ENCODE results near the gene RYR3.

The RYR3 gene

GRCh38 chr15:33393546-33393945, 82.8 kb downstream of the RYR3 start:
- no peak for DNase-seq

- DNase-seq: no peak
Measured at GRCh38 chr15:33395321-33395720, 84.6 kb downstream of the RYR3 start.

DNA sequence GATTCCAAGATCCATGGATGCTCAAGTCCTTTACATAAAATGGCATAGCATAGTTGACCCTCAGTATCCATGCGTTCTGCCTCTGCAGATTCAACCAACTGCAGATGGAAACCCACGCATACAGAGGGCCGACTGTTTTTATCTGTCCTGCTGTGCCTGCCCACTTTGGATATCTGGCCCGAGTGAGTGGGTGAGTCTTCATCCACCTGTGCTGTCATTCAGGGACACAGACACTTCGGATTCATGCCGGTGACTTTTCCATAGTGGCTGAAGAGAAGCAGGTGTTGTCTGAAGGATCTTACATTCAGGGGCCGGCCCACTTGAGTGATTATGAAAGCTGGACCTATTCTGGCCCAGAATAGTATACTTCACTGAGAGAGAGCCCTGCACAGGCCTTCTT, 85.1 kb downstream of the RYR3 start:
- DNase-seq: no peak

GRCh38 chr15:33396475-33396874, 85.7 kb downstream of the RYR3 start:
- DNase-seq: no peak

DNA sequence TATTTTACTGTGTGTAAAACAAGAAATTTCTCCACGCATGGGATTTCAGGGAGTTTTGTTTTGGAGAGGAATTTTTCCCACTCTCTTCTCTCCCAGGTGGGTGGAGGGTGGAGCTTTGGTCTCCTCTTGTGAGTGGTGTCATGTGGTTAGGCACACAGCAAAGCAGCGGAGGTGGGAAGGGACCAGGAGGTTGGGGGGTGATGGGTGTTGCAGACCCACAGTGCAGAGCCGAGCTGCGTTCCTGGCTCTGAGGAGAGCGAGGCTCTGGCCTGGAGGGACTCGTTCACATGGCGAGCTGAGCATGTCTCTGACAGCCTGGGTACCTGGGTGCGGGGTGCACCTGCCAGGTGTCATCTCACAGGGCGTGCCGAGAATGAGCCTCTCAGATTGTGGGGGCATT, 87.8 kb downstream of the RYR3 start:
- DNase-seq: no peak

DNA sequence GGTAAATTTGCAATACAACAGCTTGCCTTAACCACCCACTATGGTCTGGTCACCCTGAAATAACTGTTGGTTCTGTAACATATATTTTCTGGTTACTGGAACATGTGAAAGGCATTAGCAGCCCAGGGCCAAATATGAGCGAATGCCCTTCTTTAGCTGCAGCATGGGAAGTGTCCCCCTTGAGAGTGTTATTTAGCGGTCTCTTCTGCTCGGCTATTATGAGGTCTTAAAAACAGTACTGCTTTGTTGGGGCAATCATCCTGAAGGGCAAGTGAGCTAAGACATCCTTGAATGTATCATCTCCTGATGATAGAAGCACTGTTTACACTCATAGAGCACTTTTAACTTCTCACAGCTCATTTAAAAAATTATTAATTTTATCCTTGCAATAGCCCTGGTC, 90.2 kb downstream of the RYR3 start:
- no peak for DNase-seq

DNA sequence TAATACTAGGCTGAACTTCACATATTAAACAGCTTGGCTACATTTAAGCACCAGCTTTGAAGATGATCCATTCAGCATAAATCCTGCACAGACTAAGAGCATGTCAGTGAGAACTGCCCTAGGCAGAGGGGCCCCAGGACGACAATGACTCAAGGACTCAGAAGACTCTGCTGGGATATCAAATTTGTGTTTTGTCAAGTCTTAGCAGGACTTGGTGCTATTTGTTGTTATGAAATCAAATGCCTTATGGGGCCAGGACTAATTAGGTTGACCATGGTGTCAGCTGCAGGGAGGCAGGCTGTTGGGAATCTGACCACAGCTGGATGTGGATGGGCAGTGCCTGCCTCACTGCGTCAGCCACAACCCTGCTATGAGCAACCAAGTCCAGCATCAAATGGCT, 91.8 kb downstream of the RYR3 start:
- no peak for DNase-seq

DNA sequence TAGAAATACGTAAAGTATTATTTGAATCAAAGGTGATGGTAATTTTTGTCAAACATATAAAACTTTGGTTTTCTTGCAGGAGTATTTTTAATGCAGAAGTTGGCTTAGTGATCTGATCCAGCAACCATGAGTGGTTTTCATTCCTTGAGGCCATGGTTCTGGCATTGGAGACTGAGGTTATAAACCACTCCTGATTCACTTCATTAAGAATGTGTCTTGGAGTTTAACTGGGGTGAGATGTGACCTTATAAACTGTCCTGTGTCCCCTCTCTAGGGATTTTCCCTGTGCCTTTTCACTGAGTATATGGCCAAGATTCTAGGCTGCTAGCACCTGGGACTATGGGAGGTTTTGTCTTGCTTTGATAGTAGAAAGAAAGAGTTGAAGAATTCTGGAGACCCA, 94.3 kb downstream of the RYR3 start:
- no peak for DNase-seq

DNA sequence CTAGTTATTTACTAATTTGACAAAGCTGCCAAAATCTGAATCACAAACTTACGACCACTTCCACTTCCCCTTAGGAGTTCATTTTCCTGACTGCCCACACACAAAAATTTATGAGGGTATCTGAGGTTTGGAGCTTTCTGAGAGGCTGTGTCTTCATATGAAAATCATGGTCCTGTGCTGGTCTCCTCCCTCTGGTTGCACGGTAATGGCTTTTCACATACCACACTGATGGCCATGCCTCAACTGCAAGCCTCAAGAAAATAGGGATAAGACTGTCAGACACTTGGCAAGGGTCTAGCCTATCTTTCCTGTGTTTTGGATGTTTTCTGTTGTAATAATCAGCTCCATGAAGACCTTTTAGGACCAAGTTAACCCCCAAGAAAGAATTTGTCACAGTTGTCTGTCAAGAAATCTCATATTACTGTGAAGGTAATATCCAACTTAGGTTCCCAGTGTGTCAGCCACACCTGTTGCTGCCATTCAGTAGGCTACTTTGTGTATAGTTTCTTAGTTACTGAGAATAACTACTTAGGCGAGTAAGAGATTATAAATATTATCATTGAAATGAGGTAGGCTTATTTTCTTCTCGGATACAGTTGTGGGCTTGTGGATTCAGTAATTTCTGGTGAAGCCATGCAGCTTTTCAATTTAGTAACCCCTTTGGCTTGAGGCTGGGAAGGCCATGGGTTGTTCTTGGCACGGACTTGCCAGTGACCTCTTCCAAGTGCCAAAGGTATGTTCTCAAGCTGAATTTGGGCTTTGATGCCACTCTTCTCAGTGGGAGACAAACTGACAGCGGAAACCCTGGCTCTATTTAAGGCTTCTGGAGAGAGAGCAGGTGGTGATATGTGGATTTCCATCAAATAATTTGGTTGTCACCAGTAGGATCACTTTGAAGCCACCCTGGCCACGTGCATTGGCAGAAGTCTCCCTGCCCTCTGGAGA, 101.1 kb downstream of the RYR3 start:
- DNase-seq: no peak

DNA sequence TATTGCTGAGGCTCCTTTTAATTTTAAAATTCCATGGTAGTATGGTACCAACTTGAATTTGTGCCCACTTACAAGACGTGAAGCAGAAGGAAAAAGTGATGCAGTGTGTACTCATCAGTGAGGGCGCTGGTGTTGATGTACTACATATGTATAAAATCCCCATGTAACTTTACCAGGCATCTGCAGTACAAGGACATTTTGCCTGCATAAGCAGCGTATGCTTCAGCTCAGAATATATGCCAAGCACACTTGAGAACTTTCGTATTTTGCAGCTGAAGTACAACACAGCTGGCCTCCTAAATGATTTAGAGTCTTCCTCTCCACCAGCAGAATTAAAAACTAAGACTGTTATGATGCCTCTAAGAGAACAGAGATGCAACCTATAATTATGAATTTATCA, 108.9 kb downstream of the RYR3 start:
- DNase-seq: no peak

- no peak for DNase-seq
Measured at GRCh38 chr15:33424025-33424424, 113.3 kb downstream of the RYR3 start.

DNA sequence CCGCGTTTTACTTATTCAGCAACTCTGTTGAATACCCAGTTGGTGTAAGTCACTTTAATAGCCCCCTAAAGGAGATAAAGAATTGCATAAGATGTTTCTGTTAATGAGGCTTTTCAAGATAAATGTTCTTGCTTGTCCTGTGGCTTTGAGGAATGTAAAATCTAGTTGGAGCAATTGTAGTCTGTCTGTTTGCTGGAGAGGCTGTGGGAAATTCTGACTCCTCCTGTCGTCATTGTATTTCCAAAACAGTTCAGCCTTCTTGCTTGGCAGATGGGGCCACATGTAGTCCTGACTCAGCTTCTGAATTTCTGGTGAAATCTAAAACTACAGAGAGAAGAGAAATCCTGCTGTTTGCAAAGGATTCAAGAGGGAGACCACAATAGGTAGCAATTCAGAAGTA, 114.4 kb downstream of the RYR3 start:
- no peak for DNase-seq

- no peak for DNase-seq
Measured at GRCh38 chr15:33430577-33430976, 119.8 kb downstream of the RYR3 start.

GRCh38 chr15:33433821-33434220, 123.1 kb downstream of the RYR3 start:
- DNase-seq: no peak

- no peak for DNase-seq
Measured at GRCh38 chr15:33438396-33438795, 127.6 kb downstream of the RYR3 start.

DNA sequence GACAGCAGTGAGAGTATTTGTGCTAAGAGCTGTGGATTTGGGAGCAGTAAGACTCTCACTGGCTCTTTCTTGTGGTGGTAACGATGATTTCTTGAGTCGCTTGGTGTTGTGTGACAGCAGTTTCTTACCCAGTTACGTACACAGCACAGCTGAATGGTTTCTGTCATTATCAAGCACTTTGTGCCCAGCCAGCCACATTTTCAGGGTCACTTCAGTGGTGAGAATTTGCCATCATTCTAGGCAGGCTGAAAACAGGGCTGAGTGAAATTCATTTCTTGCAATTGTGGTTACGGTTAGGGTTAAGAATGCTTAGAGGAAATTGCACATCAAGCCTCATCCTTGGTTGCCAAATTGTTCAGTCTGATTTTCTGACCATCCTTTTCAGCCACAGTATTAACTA, 130.1 kb downstream of the RYR3 start:
- no peak for DNase-seq

DNA sequence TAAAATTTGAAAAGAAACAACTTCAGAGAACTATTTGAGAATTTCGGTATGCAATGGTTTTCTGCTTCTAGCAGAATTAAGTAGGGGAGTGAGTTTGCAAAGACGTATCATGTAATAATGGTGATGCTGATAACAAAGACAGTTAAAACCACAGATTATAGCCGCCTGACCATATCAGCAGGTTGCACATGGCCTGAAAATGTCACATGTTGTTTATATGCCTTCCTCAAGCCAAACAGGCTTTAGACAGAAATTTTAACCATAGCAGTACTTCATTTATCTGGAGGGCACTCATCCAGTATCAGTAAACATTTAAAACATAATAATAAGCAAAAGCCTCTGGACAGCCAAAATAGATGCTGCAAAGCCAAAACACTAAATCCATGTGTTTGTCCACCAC, 131.7 kb downstream of the RYR3 start:
- peak; percentile 59 for DNase-seq

GRCh38 chr15:33443708-33444107, 132.9 kb downstream of the RYR3 start:
- no peak for DNase-seq

DNA sequence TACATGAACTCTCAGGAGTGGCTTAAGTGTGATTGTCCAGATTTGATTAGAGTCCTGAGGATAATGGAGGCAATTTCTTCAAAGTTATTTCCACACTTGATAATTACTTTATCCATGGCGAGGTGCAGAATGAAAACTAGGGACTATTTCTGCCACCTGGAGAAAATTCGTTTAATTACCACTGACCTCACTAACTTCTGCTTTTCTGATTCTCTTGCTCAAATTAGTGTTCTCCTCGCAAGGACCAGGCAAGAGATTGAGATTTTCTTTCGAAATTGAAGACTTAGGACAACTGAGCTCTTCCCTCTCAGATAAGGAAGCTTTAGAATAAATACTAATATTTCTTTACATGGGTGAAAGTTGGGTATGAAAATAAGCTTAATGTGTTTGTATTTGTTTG, 135.2 kb downstream of the RYR3 start:
- no peak for DNase-seq

- DNase-seq: no peak
Measured at GRCh38 chr15:33448151-33448550, 137.4 kb downstream of the RYR3 start.

DNA sequence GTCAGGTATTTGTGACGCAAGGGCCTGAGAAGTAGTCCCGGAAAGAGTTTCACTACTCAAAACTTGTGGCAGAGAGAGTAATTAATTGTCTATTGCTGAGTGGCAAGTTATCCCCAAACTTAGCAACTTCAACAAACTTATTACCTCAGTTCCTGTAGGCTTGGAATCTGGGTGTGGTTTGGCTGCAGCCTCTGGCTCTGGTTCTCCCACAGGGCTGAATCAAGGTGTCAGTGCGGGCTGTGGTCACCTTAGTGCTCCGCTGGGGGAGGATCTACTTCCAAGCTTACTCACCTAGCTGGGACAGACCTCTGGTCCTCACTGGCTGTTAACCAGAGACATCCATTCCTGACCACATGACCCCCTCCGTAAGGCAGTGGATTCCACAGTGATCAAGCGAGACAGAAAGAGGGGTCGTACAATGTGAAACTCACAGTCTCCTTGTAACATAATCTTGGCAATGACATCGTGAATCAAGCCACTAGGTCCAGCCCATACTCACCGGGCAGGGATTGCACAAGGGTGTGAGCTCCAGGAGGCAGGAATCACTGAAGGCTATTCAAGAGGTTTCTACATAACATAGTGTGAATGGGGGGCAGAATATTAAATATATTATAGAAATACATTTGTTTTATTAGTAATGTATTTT, 138.3 kb downstream of the RYR3 start:
- DNase-seq: no peak

GRCh38 chr15:33449810-33450209, 139.0 kb downstream of the RYR3 start:
- DNase-seq: no peak

- no peak for DNase-seq
Measured at GRCh38 chr15:33451385-33451784, 140.6 kb downstream of the RYR3 start.

DNA sequence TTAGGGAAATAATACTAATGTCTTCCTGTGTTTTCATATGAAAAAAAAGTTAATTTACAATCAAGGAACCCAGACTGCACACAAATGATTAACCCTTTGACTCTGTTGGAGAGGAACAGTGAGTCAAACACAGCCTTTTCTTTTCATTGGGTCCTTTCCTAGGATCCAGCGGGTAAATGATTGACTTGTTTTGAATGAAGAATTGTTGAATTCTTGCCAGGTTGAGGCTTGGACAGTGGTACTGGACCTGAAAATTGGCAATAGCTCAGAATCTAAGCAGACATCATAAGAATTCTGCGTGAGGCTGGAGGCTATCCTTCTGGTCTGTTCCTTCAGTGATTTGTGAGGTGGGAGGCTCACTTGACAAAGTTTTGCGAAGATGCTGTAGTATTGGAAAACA, 143.0 kb downstream of the RYR3 start:
- DNase-seq: no peak

GRCh38 chr15:33454346-33454745, 143.6 kb downstream of the RYR3 start:
- no peak for DNase-seq

All from NCI-H748 treated with DMSO at 0.1 percent for 48 hours (cell line).